Ramos (cell line): Measurements from ENCODE around the gene GZMH.
"Not testable (repeated sequence)": the region's sequence is repeated elsewhere in the genome, so short reads cannot be mapped to it uniquely, and the experiment has no call there.

Experiments used
- in situ Hi-C: fragments of 300-500 bp; cut with MboI; formaldehyde crosslinking; loops from one replicate; pipeline ENCODE4 v1.14.3; 2022; ENCODE audit warnings: low sequenced_read_pairs; ENCODE audit not compliant: unreplicated experiment

GZMH gene

DNA sequence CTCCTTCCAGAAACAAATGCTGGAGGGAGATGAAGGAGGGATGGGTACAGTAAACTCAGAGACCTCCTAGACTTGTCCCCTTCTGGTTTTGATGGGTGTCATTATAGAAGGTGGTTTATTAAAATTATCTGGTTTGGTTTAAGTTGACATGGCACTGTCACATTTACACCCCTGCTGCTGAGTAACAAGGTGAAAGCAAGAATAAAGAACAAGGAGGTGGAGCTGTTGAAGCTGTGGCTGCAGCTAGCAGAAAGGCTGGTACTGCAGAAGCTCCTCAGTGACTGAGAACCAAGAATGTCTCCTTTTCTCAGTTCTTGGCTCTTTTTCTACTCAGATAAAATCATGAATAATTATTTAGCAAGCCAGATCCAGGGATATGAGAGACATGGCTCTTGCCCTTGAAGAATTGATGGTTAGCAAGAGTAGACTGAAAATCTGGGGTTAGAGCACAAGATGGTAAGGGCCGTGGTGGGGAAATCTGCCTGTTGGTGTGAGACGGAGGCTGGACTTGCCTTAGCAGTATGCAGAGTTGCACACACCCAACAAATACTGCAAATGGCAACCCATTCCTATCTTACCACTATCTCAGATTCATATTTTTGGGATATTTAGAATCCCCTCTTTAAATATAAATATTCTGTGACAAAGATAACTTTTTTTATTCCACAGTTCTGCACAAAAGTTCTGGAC lies at the start of gene GZMH:
Gene GZMH, minus strand, starts transcription at position 31 of the 690 bp plus-strand sequence. CDS start 72 bp downstream, outside the sequence.
- in situ Hi-C loops = no loop called here

GRCh38 chr14:24648361-24648760 lies 38.9 kb upstream of the GZMH start:
- in situ Hi-C loops = not testable (repeated sequence)

GRCh38 chr14:24639905-24640304 lies 30.4 kb upstream of the GZMH start:
- in situ Hi-C loops = no loop called here

DNA sequence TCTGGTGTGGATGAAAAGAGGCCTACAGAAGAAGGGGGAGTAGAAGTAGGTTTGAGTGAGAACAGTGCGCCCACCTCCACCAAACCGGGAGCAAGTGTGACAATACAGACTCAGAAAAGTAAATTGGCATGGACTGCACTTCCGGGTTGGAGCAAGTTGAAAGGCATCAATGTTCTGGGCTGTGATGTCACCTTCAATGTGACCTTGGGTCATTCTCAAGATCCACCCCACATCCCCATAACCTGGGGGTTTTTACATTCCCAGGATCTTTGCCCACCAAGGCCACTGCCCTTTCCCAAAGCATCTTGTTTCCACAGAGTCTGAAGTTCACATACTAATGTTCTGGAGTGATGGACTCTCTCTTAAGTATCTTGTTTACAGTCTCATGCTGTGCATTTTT lies 29.8 kb upstream of the GZMH start:
- in situ Hi-C loops = no loop called here

GRCh38 chr14:24634158-24634557 lies 24.7 kb upstream of the GZMH start, which contains the start of gene GZMB:
Gene GZMB, minus strand, starts transcription at chr14:24634190. Its CDS starts 30 bp downstream, at chr14:24634160.
- in situ Hi-C loops = no loop called here

- in situ Hi-C loops = no loop called here
Observed at GRCh38 chr14:24633353-24633752, 23.9 kb upstream of the GZMH start.

DNA sequence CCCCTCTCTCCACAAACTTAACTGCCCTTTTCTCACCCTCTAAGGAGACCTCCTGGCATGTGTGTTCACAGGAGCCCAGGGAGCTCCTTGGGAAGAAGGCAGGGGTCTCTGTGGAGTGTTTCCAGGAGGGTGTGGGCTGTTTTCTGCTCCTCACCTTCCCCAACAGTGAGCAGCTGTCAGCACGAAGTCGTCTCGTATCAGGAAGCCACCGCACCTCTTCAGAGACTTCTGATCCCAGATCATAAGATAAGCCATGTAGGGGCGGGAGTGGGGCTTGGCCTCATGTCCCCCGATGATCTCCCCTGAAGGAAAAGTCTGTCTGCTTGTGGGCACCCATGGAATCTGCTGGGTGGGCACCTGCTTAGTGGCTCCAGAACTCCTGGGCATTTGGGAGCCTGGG lies 23.3 kb upstream of the GZMH start:
- in situ Hi-C loops = no loop called here

GRCh38 chr14:24632336-24632735 lies 22.9 kb upstream of the GZMH start:
- in situ Hi-C loops = no loop called here

DNA sequence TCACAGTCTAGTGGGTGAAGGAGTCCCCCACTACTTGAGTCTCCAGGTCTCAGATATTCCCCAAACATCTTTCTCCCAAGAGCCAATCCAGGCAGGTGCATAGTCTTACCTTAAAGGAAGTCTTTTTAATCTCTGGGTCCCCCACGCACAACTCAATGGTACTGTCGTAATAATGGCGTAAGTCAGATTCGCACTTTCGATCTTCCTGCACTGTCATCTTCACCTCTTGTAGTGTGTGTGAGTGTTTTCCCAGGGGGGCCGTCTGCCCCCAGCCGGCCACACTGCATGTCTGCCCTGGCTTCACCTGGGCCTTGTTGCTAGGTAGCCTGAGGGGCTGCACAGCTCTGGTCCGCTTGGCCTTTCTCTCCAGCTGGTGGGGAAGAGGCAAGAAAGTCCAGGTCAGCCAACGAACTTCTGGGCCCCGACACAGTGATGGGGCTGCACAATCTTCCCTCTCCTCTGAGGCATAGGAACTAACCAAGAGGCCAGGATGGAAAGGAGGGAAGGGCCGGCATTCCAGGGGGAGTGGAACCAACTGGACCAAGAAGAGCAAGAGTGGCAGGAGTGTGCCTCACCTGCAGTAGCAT lies 22.4 kb upstream of the GZMH start:
- in situ Hi-C loops = no loop called here

- in situ Hi-C loops = no loop called here
Observed at GRCh38 chr14:24630872-24631477, 21.5 kb upstream of the GZMH start.

GRCh38 chr14:24630087-24630871 lies 20.8 kb upstream of the GZMH start:
- in situ Hi-C loops = no loop called here

GRCh38 chr14:24629521-24629920 lies 20.0 kb upstream of the GZMH start:
- in situ Hi-C loops = no loop called here

- in situ Hi-C loops = no loop called here
Observed at GRCh38 chr14:24613747-24614146, 4.3 kb upstream of the GZMH start.

- in situ Hi-C loops = no loop called here
Observed at GRCh38 chr14:24613241-24613640, 3.8 kb upstream of the GZMH start.

DNA sequence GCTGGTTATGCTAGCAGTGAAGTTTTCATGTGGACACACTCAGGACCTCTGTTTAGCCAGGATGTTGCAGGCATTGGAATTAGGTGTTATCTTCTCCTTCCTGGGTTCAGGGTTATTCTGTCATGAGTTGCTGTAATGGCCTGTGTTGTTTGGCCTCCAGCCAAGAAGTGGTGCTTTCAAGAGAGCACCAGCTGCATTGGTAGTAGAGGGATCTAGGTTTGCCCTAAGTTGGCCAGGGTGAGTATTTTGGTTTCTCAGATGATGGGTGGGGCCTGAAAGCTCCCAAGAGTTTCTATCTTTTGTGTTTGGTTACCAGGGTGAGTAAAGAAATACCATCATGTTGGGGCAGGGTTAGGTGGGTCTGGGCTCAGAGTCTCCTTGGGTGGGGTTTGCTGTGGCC lies 2.7 kb upstream of the GZMH start:
- in situ Hi-C loops = no loop called here

DNA sequence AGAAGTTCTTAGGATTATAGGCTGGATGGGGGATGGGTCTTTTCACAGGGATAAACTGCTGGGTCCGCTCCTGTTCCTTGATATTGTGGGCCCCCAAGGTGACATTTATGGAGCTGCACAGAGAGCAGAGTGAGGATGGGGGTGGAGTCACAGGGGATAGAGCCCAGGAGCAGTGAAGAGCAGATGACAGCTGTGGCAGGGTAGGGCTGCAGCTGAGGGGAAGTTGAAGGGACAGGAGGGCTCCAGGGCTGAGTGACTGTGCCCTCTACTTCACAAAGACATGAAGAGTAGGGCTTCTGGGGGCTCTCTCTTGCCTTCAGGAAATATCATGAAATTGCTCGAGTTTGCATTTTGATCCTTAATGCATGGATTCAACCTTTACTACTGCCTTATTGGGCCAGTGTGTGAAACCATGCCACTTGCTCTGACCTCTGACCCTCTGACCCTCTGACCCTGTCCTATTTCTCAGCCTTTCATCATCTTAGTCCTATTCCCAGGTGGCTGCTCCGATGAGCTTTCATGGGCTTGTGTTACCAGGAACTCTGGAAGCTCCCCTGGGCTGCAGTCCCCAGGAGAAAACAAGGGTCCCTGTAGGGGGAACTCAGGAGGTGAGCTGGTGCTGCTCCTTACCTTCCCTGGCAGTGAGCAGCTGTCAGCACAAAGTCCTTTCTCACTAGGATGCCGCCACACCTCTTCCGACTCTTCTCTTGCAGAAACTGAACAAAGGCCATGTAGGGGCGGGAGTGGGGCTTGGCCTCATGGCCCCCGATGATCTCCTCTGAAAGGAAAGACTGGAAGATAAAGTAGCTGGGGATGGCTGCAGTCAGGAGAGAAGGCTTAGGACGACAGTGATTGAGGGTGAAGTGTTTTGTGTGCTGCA lies 1.6 kb downstream of the GZMH start:
- in situ Hi-C loops = no loop called here

DNA sequence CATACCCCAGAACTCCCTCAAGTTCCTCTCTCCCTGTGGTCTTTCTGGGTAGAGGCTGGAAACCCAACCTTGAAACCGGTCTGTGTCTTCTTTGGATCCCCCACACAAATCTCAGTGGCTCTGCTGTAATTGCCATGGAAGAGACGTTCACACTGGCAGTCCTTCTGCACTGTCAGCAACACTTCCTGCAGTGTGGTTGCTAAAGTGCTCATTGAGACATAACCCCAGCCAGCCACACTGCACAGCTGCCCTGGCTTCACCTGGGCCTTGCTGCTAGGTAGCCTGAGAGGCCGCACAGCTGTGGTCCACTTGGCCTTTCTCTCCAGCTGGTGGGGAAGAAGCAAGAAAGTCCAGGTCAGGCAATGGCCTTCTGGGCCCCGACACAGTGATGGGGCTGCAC lies 2.4 kb downstream of the GZMH start:
- in situ Hi-C loops = no loop called here

- in situ Hi-C loops = no loop called here
Observed at GRCh38 chr14:24606297-24606696, 3.2 kb downstream of the GZMH start.

- in situ Hi-C loops = no loop called here
Observed at GRCh38 chr14:24605435-24606190, 3.9 kb downstream of the GZMH start.
